H1 (cell line): ENCODE data around the gene GCAT. TPM values are rescaled to one million over a fixed set of nuclear protein-coding genes. Genes with fewer than 3 reads are reported as not detected.

Source experiments
- CTCF ChIA-PET: fragments of 300-600 bp; sonication (Branson Sonifier 250); formaldehyde crosslinking; loops from one replicate; lab custom pipeline; 2021; ENCODE audit not compliant: partially characterized antibody; lab: Charles Lee
- POLR2A ChIA-PET: fragments of 300-600 bp; sonication (Branson Sonifier 250); formaldehyde crosslinking; loops from one replicate; lab custom pipeline; 2021; ENCODE audit warnings: inconsistent platforms; ENCODE audit not compliant: partially characterized antibody; lab: Charles Lee
- DNase-seq, 2 experiments: peaks; one replicate each; pipeline versions ENCODE4 v3.0.0 to v3.0.0-alpha.2; 2010 to 2022; ENCODE audit warnings: low spot score in 2 of 2, low read depth in 1 of 2, mixed read lengths in 1 of 2
- FAIRE-seq: peaks from 2 replicates; lab custom pipeline; 2011; peaks lifted over from hg19 to GRCh38; lab: Jason Lieb, UNC
- H2AFZ ChIP-seq: 2 replicates; pipeline ENCODE4 v1.8.1; 2012; ENCODE audit warnings: low read length, inconsistent platforms
- H2AK5ac ChIP-seq: 2 replicates; pipeline ENCODE4 v1.6.1; 2013; ENCODE audit warnings: low read depth, low read length
- H2BK120ac ChIP-seq: replicated peaks from 2 replicates; pipeline ENCODE3; 2013; ENCODE audit warnings: low read depth, low read length, inconsistent platforms
- H2BK12ac ChIP-seq: 2 replicates; pipeline ENCODE4 v1.6.1; 2013; ENCODE audit warnings: low read depth, low read length
- H2BK15ac ChIP-seq: 2 replicates; pipeline ENCODE4 v1.6.1; 2013; ENCODE audit warnings: low read length
- H2BK20ac ChIP-seq: 2 replicates; pipeline ENCODE4 v1.6.1; 2013; ENCODE audit warnings: low read length
- H2BK5ac ChIP-seq: 2 replicates; pipeline ENCODE4 v1.6.1; 2013; ENCODE audit warnings: low read depth, low read length
- H3K14ac ChIP-seq: 2 replicates; pipeline ENCODE4 v1.6.1; 2013; ENCODE audit warnings: inconsistent platforms; ENCODE audit not compliant: insufficient read length
- H3K18ac ChIP-seq: 2 replicates; pipeline ENCODE4 v1.6.1; 2013; ENCODE audit warnings: low read length; ENCODE audit errors: extremely low read depth
- H3K23ac ChIP-seq: 2 replicates; pipeline ENCODE4 v1.6.1; 2013; ENCODE audit warnings: inconsistent platforms; ENCODE audit not compliant: insufficient read length
- H3K23me2 ChIP-seq: 2 replicates; pipeline ENCODE4 v1.6.1; 2013; ENCODE audit warnings: low read depth, low read length
- H3K27ac ChIP-seq: 2 replicates; pipeline ENCODE4 v1.6.1; 2011; ENCODE audit warnings: low read depth, low read length, inconsistent platforms
- H3K27me3 ChIP-seq, 4 experiments: replicated peaks in 1 of 4; 1 replicate in 1 of 4; 2 replicates in 3 of 4; pipeline versions ENCODE4 v1.6.1 to v1.8.1; 2011 to 2013; ENCODE audit warnings: low read length in 3 of 4, mild to moderate bottlenecking in 3 of 4, inconsistent platforms in 2 of 4, mixed read lengths in 2 of 4, moderate library complexity in 1 of 4; ENCODE audit not compliant: control insufficient read depth in 3 of 4, insufficient read depth in 3 of 4; ENCODE audit errors: extremely low read depth in 1 of 4
- H3K36me3 ChIP-seq, 4 experiments: 2 replicates each; pipeline versions ENCODE4 v1.6.1 to v1.8.1; 2011 to 2013; ENCODE audit warnings: mild to moderate bottlenecking in 4 of 4, low read length in 3 of 4, moderate library complexity in 2 of 4, control low read depth in 1 of 4, inconsistent platforms in 1 of 4; ENCODE audit not compliant: insufficient read depth in 4 of 4, control insufficient read depth in 2 of 4
- H3K4ac ChIP-seq: replicated peaks from 2 replicates; pipeline ENCODE3; 2013; ENCODE audit warnings: low read length, low read depth, mixed read lengths, inconsistent platforms; ENCODE audit not compliant: insufficient read length
- H3K4me1 ChIP-seq, 4 experiments: replicated peaks in 1 of 4; 1 replicate in 1 of 4; 2 replicates in 3 of 4; pipeline versions ENCODE4 v1.6.1 to v1.8.1; 2011 to 2013; ENCODE audit warnings: low read length in 3 of 4, inconsistent platforms in 2 of 4, mixed read lengths in 1 of 4; ENCODE audit not compliant: insufficient read depth in 4 of 4, control insufficient read depth in 3 of 4
- H3K4me2 ChIP-seq, 2 experiments: 2 replicates each; pipeline versions ENCODE4 v1.6.1 to v1.8.1; 2011 to 2013; ENCODE audit warnings: low read depth in 2 of 2, low read length in 2 of 2, control low read depth in 1 of 2, inconsistent platforms in 1 of 2, mild to moderate bottlenecking in 1 of 2; ENCODE audit not compliant: insufficient read depth in 1 of 2
- H3K4me3 ChIP-seq, 4 experiments: fragments of 200-600, 300-600 bp in 1 of 4; sonication (generic), shearing (Covaris generic), sonication (Bioruptor Twin) in 1 of 4; 2 replicates each; pipeline versions ENCODE4 v1.5.1 to v1.8.1; 2011 to 2016; ENCODE audit warnings: low read length in 4 of 4, low read depth in 3 of 4, control low read depth in 2 of 4, inconsistent platforms in 2 of 4, mild to moderate bottlenecking in 2 of 4, mixed read lengths in 1 of 4, moderate library complexity in 1 of 4; ENCODE audit not compliant: insufficient read depth in 2 of 4; ENCODE audit errors: extremely low read depth in 1 of 4
- H3K56ac ChIP-seq: replicated peaks from 2 replicates; pipeline ENCODE3; 2013; ENCODE audit warnings: low read depth, mild to moderate bottlenecking, mixed read lengths, low read length, inconsistent platforms; ENCODE audit not compliant: insufficient read length
- H3K79me1 ChIP-seq: 2 replicates; pipeline ENCODE4 v1.6.1; 2013; ENCODE audit warnings: low read depth, low read length, control low read depth
- H3K79me2 ChIP-seq, 2 experiments: 2 replicates each; pipeline versions ENCODE4 v1.6.1 to v1.8.1; 2012 to 2013; ENCODE audit warnings: low read length in 2 of 2, mild to moderate bottlenecking in 2 of 2, inconsistent platforms in 1 of 2; ENCODE audit not compliant: insufficient read depth in 2 of 2, control insufficient read depth in 1 of 2
- H3K9ac ChIP-seq, 4 experiments: replicated peaks in 1 of 4; 1 replicate in 1 of 4; 2 replicates in 3 of 4; pipeline versions ENCODE4 v1.6.1 to v1.8.1; 2011 to 2013; ENCODE audit warnings: low read depth in 3 of 4, low read length in 3 of 4, control low read depth in 2 of 4, mild to moderate bottlenecking in 2 of 4, moderate library complexity in 2 of 4, inconsistent platforms in 1 of 4; ENCODE audit errors: extremely low read depth in 1 of 4
- H3K9me3 ChIP-seq, 2 experiments: 2 replicates each; pipeline versions ENCODE4 v1.6.1 to v1.8.1; 2012 to 2013; ENCODE audit warnings: mild to moderate bottlenecking in 2 of 2, moderate library complexity in 2 of 2, control low read depth in 1 of 2, inconsistent platforms in 1 of 2, low read depth in 1 of 2, low read length in 1 of 2, mixed read lengths in 1 of 2; ENCODE audit not compliant: insufficient read depth in 2 of 2
- H4K20me1 ChIP-seq, 2 experiments: replicated peaks in 1 of 2; 2 replicates each; pipeline versions ENCODE3 to v1.8.1; 2011 to 2013; ENCODE audit warnings: inconsistent platforms in 2 of 2, low read length in 2 of 2, mild to moderate bottlenecking in 1 of 2; ENCODE audit not compliant: insufficient read depth in 2 of 2, control insufficient read depth in 1 of 2
- H4K5ac ChIP-seq: 2 replicates; pipeline ENCODE4 v1.6.1; 2013; ENCODE audit warnings: low read length, low read depth, mixed read lengths, inconsistent platforms; ENCODE audit not compliant: insufficient read length
- H4K8ac ChIP-seq: 2 replicates; pipeline ENCODE4 v1.8.0; 2013; ENCODE audit warnings: mild to moderate bottlenecking, moderate library complexity, low read length, inconsistent platforms; ENCODE audit not compliant: insufficient read depth; ENCODE audit errors: extremely low read depth
- H4K91ac ChIP-seq: replicated peaks from 2 replicates; pipeline ENCODE3; 2013; ENCODE audit warnings: low read length, mixed read lengths, inconsistent platforms; ENCODE audit not compliant: insufficient read length
- ASH2L ChIP-seq: fragments of 200-600, 300-600 bp; sonication (generic); IDR thresholded peaks from one replicate; pipeline ENCODE4 v1.7.1; 2017; ENCODE audit warnings: low read length
- PHF8 ChIP-seq: fragments of 200-600 bp; sonication (generic); conservative IDR thresholded peaks from 2 replicates; pipeline ENCODE4 v1.7.1; 2012; ENCODE audit warnings: low read depth, mild to moderate bottlenecking, inconsistent platforms, low read length, moderate library complexity
- WGBS, 2 experiments: shearing (Covaris generic) in 1 of 2; methylation state at CpG; one replicate each; pipeline versions ENCODE4 v1.1.6 to v1.1.7; 2013 to 2015; ENCODE audit warnings: low lambda C conversion rate in 2 of 2, mixed read lengths in 2 of 2, inconsistent platforms in 1 of 2, low coverage in 1 of 2, missing lambda C conversion rate in 1 of 2; ENCODE audit not compliant: insufficient replicate concordance in 2 of 2, insufficient coverage in 1 of 2, insufficient read length in 1 of 2; ENCODE audit errors: extremely low coverage in 1 of 2, missing lambda C conversion rate in 1 of 2; 5-methylcytosine and 5-hydroxymethylcytosine counted together
- polyA plus RNA-seq, 7 experiments: library from polyadenylated mRNA; depleted of rRNA in 3 of 7; stranded (reverse) in 5 of 7; unstranded in 2 of 7; fragments of >200 nt in 5 of 7; fragments of 200-250 nt in 2 of 7; gene quantifications; 1 replicate in 5 of 7; 2 replicates in 1 of 7; 4 replicates in 1 of 7; pipeline versions ENCODE4 v1.2.1 to v1.2.3, GENCODE V29; 2011 to 2013; ENCODE audit warnings: missing spikeins in 2 of 7, mixed read lengths in 2 of 7
- total RNA-seq: library from RNA; stranded (reverse); fragmentation: NEBNext Ultra II Directional; extraction: Animal tissue kit (Norgen Biotek cat#: 25700); gene quantifications from 2 replicates; pipeline ENCODE4 v1.2.1, GENCODE V29; 2021
- TF ChIP-seq, protein P1 (sequence below): IDR thresholded peaks from 2 replicates; pipeline ENCODE4 v1.6.1; 2012; ENCODE audit warnings: inconsistent platforms

The GCAT gene
- total and polyA plus RNA-seq, 2 of the 8 experiments (the other 6 are each of a cell fraction or from before 2014, with no cell fraction given): 24.3 to 47.5 TPM

DNA sequence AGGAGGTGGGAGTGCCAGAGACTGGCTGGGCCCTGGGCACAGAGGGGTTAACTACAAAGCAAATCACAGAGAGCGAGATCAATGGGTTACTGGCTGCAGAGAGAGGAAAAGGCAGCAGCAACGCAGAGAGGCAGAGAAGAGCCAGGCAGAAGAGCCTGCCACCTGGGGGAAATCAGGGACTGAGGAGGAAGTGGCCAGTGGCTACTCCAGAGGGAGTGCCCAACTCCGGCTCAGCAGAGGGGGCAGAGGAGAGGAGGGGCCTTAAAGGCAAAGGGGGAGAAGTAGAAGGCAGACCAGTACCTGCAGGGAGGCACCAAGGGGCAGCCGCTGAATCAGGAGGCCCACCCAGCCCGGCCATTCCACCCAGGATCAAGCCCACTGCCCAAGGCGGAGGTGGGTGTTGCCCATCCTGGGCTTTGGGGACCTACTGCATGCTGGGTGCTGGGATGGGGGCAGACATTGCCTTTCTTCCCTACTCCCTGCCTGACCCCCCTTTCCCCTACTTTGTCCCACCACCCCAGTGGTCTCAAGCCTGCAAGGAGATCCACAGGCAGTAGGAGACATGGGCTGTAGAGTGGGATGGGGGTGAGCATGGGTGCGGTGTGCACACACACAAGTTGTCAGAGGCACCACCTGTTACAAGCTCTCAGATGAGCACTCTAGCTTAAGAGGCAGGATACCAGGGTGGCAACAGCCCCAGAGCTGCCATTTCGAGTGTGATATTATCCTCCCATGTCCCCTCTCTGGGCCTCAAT, 14.5 kb downstream of the GCAT start:
- H2BK15ac ChIP-seq: peak overlapping the region; percentile 92
- ChIA-PET POLR2A (interaction anchor here (0.8 to 5.4 kb wide), 13 partner anchors 12 to 132 kb away, joined by 3 to 65 read pairs (median 6); partner anchors contain the start of genes ANKRD54, C22orf23, EIF3L and GCAT), CTCF (interaction anchor here (1.1 to 3.1 kb wide), 5 partner anchors 12 to 252 kb away, joined by 3 to 17 read pairs (median 4); no protein-coding TSS in a partner anchor)
- no peak for TF ChIP-seq ASH2L
- TF ChIP-seq PHF8: no peak
- TF ChIP-seq, protein P1, sequence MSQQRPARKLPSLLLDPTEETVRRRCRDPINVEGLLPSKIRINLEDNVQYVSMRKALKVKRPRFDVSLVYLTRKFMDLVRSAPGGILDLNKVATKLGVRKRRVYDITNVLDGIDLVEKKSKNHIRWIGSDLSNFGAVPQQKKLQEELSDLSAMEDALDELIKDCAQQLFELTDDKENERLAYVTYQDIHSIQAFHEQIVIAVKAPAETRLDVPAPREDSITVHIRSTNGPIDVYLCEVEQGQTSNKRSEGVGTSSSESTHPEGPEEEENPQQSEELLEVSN: no peak

More for the DNA sequence above, 14.5 kb downstream of the GCAT start:
- Histone ChIP-seq H2BK20ac (no peak overlapping the region; the same call in 1 of the 2 replicates), H2AFZ (0 out of 2 replicates have a peak overlapping the region, but pooled peaks have one; percentile 17), H3K9me3 (no peaks in the 10 kb centered on the region), H3K79me1 (no peaks in the 10 kb centered on the region), H3K56ac (no peak overlapping the region), H3K4me1 (peaks cover 5 to 40% (median 27%) of the 10 kb centered on the region in 4 experiments), H3K14ac (no peak overlapping the region), H4K8ac (peak overlapping the region; percentile 62), H2BK12ac (peak overlapping the region; percentile 97; the same call in 1 of the 2 replicates), H3K4me3 (peak overlapping the region in 1 of 4 experiments; percentile 34; a peak in 1 of 8 replicates), H4K91ac (peak overlapping the region; percentile 22), H3K23me2 (peaks cover 18% of the 10 kb centered on the region), H2AK5ac (0 out of 2 replicates have a peak overlapping the region, but pooled peaks have one; percentile 17), H2BK5ac (peak overlapping the region; percentile 61; the same call in 1 of the 2 replicates), H3K23ac (no peak overlapping the region), H3K4me2 (peak overlapping the region; percentile 51 to 56), H3K4ac (no peak overlapping the region), H3K27me3 (peaks cover 8 to 44% (median 41%) of the 10 kb centered on the region in 4 experiments), H3K9ac (no peak overlapping the region; a peak in 1 of 7 replicates), H3K27ac (no peak overlapping the region), H3K79me2 (no peaks in the 10 kb centered on the region), H2BK120ac (no peak overlapping the region), H3K36me3 (no peaks in the 10 kb centered on the region), H4K20me1 (no peaks in the 10 kb centered on the region), H4K5ac (peak overlapping the region; percentile 33), H3K18ac (peak overlapping the region; percentile 42)
- FAIRE-seq: peak; percentile 66
- WGBS, 2 experiments: 63% methylated on average over 7 of the region's 8 CpGs; no CpG with 5 or more reads in 1 of the 2 experiments
- peak in 1 of 2 experiments; percentile 62 for DNase-seq
